Erythroblast (primary cell): ENCODE measurements around the gene ITIH4.
"Not testable (repeated sequence)": the region's sequence is repeated elsewhere in the genome, so short reads cannot be mapped to it uniquely, and the experiment has no call there.

Experiments
- DNase-seq, 2 experiments: peaks; one replicate each; lab custom pipeline; 2025; lab: John Stamatoyannopoulos, UW
- GATA1 ChIP-seq: IDR thresholded peaks from 2 replicates; pipeline ENCODE4 v1.6.1; 2011; ENCODE audit warnings: low read depth, mild to moderate bottlenecking, control low read depth, low read length, moderate library complexity
- POLR2A ChIP-seq: IDR thresholded peaks from 2 replicates; pipeline ENCODE4 v1.6.1; 2011; ENCODE audit warnings: mild to moderate bottlenecking, low read length

ITIH4 gene

DNA sequence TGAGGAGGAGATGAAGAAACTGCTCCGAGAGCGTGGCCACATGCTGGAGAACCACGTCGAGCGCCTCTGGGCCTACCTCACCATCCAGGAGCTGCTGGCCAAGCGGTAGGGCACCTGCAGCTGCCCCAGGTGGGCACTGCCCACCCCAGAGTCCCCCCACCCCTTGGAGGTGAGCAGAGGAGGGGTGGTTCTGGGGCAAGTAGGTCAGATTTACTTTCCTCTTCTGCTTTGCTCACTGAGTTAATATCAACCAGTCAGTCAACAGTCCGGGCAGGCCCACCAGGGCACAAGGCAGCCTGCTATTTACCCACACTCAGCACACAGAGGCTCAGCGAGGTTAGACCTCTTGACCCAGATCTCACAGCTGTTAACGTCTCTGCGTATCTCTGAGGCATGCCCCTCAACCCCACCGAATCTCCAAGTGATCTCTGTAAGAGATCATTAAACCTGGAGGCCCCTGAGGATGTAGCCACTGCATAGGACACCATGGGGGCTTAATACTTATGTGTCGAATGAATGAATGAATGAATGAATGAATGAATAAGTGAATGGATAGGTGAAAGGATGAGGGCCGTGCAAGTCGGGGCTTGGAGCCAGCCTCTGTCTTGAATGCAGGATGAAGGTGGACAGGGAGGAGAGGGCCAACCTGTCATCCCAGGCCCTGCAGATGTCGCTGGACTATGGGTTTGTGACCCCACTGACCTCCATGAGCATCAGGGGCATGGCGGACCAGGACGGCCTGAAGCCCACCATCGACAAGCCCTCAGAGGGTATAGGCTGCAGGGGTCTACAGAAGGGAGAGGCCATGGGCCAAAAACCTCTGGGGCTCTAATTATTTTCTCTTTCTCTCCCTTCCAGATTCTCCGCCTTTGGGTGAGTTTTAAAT is 43.9 kb downstream of the ITIH4 start:
- DNase-seq = no peak
- TF ChIP-seq POLR2A = no peak
- TF ChIP-seq GATA1 = no peak

DNA sequence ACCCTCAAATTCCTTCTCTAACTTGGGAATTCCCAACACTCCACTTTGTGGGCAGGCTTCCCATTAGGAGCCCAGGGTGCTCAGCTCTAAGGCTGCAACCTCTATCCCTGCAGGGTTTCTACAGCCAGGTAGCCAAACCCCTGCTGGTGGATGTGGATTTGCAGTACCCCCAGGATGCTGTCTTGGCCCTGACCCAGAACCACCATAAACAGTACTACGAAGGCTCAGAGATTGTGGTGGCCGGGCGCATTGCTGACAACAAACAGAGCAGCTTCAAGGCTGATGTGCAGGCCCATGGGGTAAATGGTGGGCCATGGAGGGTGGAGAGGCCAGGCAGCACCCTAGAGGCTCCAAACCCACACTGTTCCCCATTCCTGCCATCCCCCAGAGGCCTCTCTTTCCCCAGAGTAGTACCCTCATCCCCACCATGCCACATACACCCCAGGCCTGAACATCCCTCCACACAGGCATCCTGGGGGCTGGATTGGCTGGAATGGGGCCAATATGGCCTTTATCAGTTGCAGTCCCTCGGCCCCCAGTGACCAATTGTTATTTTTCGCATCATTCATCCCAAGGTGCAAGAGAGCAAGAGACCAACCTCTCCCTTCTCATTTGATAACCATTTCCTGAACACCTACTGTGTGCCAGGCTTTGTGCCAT is 45.4 kb downstream of the ITIH4 start:
- no peak for DNase-seq
- no peak for TF ChIP-seq GATA1
- no peak for TF ChIP-seq POLR2A

DNA sequence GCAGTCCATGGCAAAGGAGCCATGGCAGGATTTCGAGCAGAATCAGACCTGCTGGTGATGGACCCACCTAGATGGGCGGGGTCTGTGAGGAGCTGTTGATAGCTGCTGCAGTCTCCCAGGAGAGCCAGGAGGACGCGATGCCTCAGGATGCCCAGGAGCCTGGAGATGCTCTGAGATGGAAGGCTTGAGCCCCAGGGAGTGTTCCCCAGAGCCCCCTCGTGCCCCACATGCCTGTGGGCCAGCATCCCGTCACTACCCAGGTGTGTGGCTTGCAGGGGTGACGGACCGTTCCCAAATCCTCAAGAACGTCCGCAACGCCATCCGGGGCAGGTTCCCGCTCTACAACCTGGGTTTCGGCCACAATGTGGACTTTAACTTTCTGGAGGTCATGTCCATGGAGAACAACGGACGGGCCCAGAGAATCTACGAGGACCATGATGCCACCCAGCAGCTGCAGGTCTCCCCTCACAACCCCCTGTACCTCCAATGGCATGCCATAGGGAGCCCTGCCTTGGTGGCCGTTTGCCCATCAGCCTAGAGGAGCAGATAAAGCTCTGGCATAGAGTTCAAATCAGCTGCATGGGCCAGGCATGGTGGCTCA is 46.4 kb downstream of the ITIH4 start:
- TF ChIP-seq GATA1 = no peak
- TF ChIP-seq POLR2A = no peak
- DNase-seq = no peak

DNA sequence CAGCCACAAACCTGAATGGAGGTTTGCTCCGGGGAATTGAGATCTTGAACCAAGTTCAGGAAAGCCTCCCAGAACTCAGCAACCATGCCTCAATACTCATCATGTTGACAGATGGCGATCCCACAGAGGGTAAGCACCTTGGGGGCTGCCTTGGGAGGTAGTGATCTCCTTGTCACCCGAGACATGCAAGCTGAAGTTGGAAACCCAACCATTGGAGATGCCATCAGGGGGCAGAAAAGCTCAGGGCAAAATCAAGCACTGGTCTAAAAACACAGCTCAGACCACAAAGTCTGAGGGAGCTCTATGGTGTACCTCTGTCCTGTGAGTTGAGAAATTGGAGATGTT is 47.3 kb downstream of the ITIH4 start:
- DNase-seq = no peak
- TF ChIP-seq GATA1 (no peak), POLR2A (no peak)

DNA sequence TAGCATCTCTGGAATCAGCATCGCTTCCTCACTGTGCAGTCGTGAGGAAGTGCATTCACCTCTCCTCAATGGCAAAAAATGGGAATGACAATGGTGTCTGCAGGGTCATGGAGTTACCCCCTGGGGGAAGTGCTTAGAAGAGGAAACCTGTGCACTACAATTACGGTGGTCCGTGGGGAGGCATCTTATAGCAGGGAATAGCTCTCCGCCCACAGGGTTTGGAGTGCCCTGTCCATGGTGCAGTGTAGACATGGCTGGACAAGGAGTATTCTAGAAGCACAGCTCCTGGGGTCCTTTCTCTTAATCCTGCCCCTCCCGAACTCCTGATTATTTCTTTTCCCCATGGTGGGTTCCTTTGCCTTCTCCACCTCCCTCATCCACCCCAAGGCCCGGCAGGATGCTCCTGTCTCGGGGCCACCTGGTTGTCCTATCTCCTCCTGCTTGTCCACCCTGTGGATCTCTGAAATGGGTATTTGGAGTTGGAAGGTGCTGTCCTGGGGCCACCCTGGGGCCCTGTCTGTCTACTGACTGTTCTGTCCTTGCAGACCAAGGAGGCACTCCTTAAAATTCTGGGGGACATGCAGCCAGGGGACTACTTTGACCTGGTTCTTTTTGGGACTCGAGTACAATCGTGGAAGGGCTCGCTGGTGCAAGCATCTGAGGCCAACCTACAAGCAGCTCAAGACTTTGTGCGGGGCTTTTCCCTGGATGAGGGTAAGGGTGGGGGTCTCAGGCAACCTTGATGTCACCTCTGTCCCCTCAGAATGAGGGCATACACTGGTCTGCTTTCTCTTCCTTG is 47.9 kb downstream of the ITIH4 start:
- TF ChIP-seq POLR2A (no peak), GATA1 (no peak)
- no peak for DNase-seq

DNA sequence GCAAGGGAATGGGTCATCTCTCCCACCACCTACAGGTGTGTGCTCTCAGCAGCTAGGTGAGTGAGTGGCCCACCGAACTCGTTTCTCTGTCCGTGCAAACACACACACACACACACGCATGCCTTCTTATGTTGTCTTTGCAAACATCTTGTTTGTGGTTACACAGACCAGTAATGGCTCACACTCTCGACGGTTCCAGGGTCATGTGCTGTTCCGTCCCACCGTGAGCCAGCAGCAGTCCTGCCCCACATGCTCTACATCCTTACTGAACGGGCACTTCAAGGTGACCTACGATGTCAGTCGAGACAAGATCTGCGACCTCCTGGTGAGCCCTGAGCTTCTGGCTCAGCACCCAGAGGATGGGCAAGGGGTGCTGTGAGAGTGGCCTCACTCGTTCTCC is 48.7 kb downstream of the ITIH4 start:
- TF ChIP-seq GATA1 (no peak), POLR2A (no peak)
- no peak for DNase-seq

DNA sequence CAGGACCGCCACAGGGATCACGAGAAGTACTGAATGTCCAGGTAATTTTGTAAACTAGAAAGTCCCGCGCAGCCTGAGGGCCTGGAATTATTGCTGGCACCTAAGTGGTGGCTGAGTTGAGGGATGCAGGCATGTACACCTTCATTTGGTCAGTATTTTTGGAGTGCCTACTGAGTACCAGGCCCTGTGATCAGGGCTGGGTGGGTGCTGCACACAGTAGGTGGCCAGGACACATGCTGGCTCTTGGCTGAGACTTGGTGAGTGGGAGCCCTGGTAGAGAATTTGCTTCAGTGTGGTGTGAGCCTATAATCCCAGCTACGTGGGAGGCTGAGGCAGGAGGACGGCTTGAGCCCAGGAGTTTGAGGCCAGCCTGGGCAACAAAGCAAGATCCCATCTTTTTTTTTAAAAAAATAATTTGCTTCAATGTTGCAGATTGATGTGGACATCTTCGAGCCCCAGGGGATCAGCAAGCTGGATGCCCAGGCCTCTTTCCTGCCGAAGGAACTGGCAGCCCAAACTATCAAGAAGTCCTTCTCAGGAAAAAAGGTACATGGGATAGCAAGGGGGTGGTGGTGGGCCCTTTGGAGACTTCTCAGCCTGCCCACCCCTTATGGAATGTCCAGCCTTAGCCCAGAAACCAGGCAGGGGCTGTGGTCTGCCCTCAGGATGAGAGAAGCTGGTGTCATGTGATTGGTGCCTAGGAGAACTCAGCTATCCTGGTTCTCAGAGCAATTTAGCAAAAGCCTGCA is 50.5 kb downstream of the ITIH4 start:
- no peak for DNase-seq
- no peak for TF ChIP-seq POLR2A

DNA sequence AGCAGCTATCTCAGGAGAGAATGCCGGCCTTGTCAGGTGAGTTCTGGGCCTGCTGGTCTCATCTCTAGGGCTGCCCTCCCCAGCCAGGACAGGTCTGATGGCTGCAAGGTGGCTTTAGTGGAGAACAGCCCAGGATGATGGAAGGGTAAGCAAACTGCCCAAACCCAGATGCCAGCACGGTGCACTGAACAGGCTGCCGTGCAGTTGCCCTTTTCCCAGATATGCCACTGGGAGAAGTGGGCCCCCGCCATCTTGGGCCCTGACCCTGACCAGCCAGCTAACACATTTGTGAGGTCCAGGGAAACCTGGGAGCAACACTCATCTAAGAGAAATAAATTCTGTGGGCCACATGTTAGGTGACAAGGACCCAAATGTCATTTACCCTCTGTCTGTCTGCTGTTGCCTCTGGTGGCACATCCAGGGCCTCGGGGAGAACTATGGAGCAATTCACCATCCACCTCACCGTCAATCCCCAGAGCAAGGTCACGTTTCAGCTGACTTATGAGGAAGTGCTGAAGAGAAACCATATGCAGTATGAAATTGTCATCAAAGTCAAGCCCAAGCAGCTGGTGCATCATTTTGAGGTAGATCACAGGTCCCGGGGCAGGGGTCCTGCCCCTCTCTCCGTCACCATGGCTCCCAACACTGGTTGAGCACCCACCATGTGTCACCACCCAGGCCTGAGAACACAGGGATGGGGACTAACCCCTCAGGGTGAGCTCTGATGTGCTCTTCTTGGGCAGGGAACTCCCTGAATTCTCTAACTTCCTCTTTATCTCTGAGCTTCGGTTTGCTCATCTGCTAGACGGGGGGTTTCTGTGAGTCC is 51.2 kb downstream of the ITIH4 start:
- DNase-seq = no peak
- TF ChIP-seq GATA1 = no peak
- no peak for TF ChIP-seq POLR2A

DNA sequence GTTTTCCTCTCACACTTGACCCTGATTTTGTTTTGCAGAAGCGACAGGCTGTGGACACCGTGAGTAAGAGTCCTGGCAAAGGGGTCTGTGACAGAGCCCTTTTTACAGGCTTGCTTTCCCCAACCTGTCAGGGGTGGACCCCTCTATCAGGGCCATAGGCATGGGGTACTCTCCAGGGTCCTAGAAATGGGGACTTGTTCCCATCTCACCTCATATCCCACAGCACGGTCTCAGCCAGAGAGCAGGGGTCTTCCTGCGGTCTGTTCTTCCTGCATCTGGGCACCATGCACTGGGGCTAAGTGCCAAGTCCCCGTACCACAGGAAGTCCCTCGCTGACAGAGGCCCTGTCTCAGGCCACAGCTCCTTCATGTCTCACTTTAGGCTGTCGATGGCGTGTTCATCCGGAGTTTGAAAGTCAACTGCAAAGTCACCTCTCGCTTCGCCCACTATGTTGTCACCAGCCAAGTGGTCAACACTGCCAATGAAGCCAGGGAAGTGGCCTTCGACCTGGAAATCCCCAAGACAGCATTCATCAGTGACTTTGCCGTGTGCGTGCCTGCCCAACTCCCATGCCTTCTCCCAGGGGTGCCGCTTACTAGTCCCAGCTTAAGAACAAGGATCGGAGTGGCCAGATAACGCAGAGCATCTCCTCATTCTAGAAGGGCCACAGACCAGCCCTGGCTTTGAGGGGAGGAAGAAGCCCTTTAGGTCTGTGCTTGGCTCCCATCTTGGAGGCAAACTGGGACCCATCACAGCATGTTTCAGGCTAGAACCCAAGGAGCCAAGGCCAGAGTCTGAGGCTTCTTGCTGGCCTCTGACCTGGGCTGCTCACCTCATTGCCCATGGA is 52.3 kb downstream of the ITIH4 start:
- DNase-seq = no peak
- no peak for TF ChIP-seq GATA1
- TF ChIP-seq POLR2A = no peak

DNA sequence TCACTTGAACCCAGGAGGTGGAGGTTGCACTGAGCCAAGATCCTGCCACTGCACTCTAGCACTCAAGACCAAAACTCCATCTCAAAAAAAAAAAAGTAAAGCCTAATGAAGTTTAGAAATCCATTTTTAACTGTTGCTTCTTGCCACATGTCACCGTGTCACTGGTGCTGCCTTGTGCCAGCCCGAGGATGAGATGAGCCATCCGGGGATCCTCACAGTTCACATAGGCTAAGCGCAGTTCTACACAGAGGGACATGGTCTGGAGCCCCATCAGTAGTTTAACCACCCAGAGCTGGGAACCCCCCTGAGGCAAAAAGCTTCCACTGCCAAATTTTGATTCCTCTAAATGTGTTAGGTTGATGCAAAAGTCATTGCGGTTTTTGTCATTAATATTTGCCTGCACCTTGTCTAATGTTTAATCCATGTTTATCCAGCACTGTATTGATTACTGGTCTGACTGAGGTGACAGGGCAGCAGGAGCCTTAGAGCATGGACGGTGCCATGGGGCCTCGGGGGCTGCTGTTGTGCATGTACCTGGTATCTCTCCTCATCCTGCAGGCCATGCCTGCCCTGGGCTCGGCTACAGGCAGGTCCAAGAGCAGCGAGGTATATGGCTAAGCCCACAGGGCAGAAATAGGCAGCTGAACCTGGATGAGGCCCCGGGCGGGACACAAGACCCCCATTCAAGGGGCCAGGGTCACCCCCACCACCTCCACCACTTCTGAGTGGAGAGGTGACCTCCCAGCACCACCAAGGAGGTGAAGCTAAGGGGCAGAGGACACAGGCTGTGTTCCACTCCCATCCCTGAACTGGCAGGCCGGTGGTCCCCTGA is 53.1 kb downstream of the ITIH4 start, which contains the start of gene ITIH1:
Gene ITIH1, plus strand, starts transcription at position 473 of the 832 bp plus-strand sequence. Its CDS starts 17 bp downstream, at position 490.
- no peak for TF ChIP-seq POLR2A
- TF ChIP-seq GATA1 = no peak
- no peak for DNase-seq

DNA sequence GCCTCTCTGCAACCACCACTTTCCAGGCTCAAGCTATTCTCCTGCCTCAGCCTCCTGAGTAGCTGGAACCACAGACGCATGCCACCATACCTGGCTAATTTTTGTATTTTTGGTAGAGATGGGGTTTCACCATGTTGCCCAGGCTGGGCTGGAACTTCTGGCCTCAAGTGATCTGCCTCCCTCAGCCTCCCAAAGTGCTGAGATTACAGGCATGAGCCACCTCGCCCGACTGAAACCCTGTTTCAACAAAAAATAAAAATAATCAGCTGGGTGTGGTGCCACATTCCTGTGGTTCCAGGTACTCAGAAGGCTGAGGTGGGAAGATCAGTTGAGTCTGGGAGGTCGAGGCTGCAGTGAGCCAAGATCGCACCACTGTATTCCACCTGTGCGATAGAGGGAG is 54.0 kb downstream of the ITIH4 start:
- not testable (repeated sequence) for DNase-seq
